H1 (cell line): ENCODE data around the gene SLC16A2. TPM values are rescaled to one million over a fixed set of nuclear protein-coding genes. Genes with fewer than 3 reads are reported as not detected.

Experiments
- CTCF ChIA-PET: fragments of 300-600 bp; sonication (Branson Sonifier 250); formaldehyde crosslinking; loops from one replicate; lab custom pipeline; 2021; ENCODE audit not compliant: partially characterized antibody; lab: Charles Lee
- POLR2A ChIA-PET: fragments of 300-600 bp; sonication (Branson Sonifier 250); formaldehyde crosslinking; loops from one replicate; lab custom pipeline; 2021; ENCODE audit warnings: inconsistent platforms; ENCODE audit not compliant: partially characterized antibody; lab: Charles Lee
- DNase-seq, 2 experiments: peaks; one replicate each; pipeline versions ENCODE4 v3.0.0 to v3.0.0-alpha.2; 2010 to 2022; ENCODE audit warnings: low spot score in 2 of 2, low read depth in 1 of 2, mixed read lengths in 1 of 2
- FAIRE-seq: peaks from 2 replicates; lab custom pipeline; 2011; peaks lifted over from hg19 to GRCh38; lab: Jason Lieb, UNC
- H2AFZ ChIP-seq: 2 replicates; pipeline ENCODE4 v1.8.1; 2012; ENCODE audit warnings: low read length, inconsistent platforms
- H2AK5ac ChIP-seq: 2 replicates; pipeline ENCODE4 v1.6.1; 2013; ENCODE audit warnings: low read depth, low read length
- H2BK120ac ChIP-seq: replicated peaks from 2 replicates; pipeline ENCODE3; 2013; ENCODE audit warnings: low read depth, low read length, inconsistent platforms
- H2BK12ac ChIP-seq: 2 replicates; pipeline ENCODE4 v1.6.1; 2013; ENCODE audit warnings: low read depth, low read length
- H2BK15ac ChIP-seq: 2 replicates; pipeline ENCODE4 v1.6.1; 2013; ENCODE audit warnings: low read length
- H2BK20ac ChIP-seq: 2 replicates; pipeline ENCODE4 v1.6.1; 2013; ENCODE audit warnings: low read length
- H2BK5ac ChIP-seq: 2 replicates; pipeline ENCODE4 v1.6.1; 2013; ENCODE audit warnings: low read depth, low read length
- H3K14ac ChIP-seq: 2 replicates; pipeline ENCODE4 v1.6.1; 2013; ENCODE audit warnings: inconsistent platforms; ENCODE audit not compliant: insufficient read length
- H3K18ac ChIP-seq: 2 replicates; pipeline ENCODE4 v1.6.1; 2013; ENCODE audit warnings: low read length; ENCODE audit errors: extremely low read depth
- H3K23ac ChIP-seq: 2 replicates; pipeline ENCODE4 v1.6.1; 2013; ENCODE audit warnings: inconsistent platforms; ENCODE audit not compliant: insufficient read length
- H3K23me2 ChIP-seq: 2 replicates; pipeline ENCODE4 v1.6.1; 2013; ENCODE audit warnings: low read depth, low read length
- H3K27ac ChIP-seq: 2 replicates; pipeline ENCODE4 v1.6.1; 2011; ENCODE audit warnings: low read depth, low read length, inconsistent platforms
- H3K27me3 ChIP-seq, 4 experiments: replicated peaks in 1 of 4; 1 replicate in 1 of 4; 2 replicates in 3 of 4; pipeline versions ENCODE4 v1.6.1 to v1.8.1; 2011 to 2013; ENCODE audit warnings: low read length in 3 of 4, mild to moderate bottlenecking in 3 of 4, inconsistent platforms in 2 of 4, mixed read lengths in 2 of 4, moderate library complexity in 1 of 4; ENCODE audit not compliant: control insufficient read depth in 3 of 4, insufficient read depth in 3 of 4; ENCODE audit errors: extremely low read depth in 1 of 4
- H3K36me3 ChIP-seq, 4 experiments: 2 replicates each; pipeline versions ENCODE4 v1.6.1 to v1.8.1; 2011 to 2013; ENCODE audit warnings: mild to moderate bottlenecking in 4 of 4, low read length in 3 of 4, moderate library complexity in 2 of 4, control low read depth in 1 of 4, inconsistent platforms in 1 of 4; ENCODE audit not compliant: insufficient read depth in 4 of 4, control insufficient read depth in 2 of 4
- H3K4ac ChIP-seq: replicated peaks from 2 replicates; pipeline ENCODE3; 2013; ENCODE audit warnings: low read length, low read depth, mixed read lengths, inconsistent platforms; ENCODE audit not compliant: insufficient read length
- H3K4me1 ChIP-seq, 4 experiments: replicated peaks in 1 of 4; 1 replicate in 1 of 4; 2 replicates in 3 of 4; pipeline versions ENCODE4 v1.6.1 to v1.8.1; 2011 to 2013; ENCODE audit warnings: low read length in 3 of 4, inconsistent platforms in 2 of 4, mixed read lengths in 1 of 4; ENCODE audit not compliant: insufficient read depth in 4 of 4, control insufficient read depth in 3 of 4
- H3K4me2 ChIP-seq, 2 experiments: 2 replicates each; pipeline versions ENCODE4 v1.6.1 to v1.8.1; 2011 to 2013; ENCODE audit warnings: low read depth in 2 of 2, low read length in 2 of 2, control low read depth in 1 of 2, inconsistent platforms in 1 of 2, mild to moderate bottlenecking in 1 of 2; ENCODE audit not compliant: insufficient read depth in 1 of 2
- H3K4me3 ChIP-seq, 4 experiments: fragments of 200-600, 300-600 bp in 1 of 4; sonication (generic), shearing (Covaris generic), sonication (Bioruptor Twin) in 1 of 4; 2 replicates each; pipeline versions ENCODE4 v1.5.1 to v1.8.1; 2011 to 2016; ENCODE audit warnings: low read length in 4 of 4, low read depth in 3 of 4, control low read depth in 2 of 4, inconsistent platforms in 2 of 4, mild to moderate bottlenecking in 2 of 4, mixed read lengths in 1 of 4, moderate library complexity in 1 of 4; ENCODE audit not compliant: insufficient read depth in 2 of 4; ENCODE audit errors: extremely low read depth in 1 of 4
- H3K56ac ChIP-seq: replicated peaks from 2 replicates; pipeline ENCODE3; 2013; ENCODE audit warnings: low read depth, mild to moderate bottlenecking, mixed read lengths, low read length, inconsistent platforms; ENCODE audit not compliant: insufficient read length
- H3K79me1 ChIP-seq: 2 replicates; pipeline ENCODE4 v1.6.1; 2013; ENCODE audit warnings: low read depth, low read length, control low read depth
- H3K79me2 ChIP-seq, 2 experiments: 2 replicates each; pipeline versions ENCODE4 v1.6.1 to v1.8.1; 2012 to 2013; ENCODE audit warnings: low read length in 2 of 2, mild to moderate bottlenecking in 2 of 2, inconsistent platforms in 1 of 2; ENCODE audit not compliant: insufficient read depth in 2 of 2, control insufficient read depth in 1 of 2
- H3K9ac ChIP-seq, 4 experiments: replicated peaks in 1 of 4; 1 replicate in 1 of 4; 2 replicates in 3 of 4; pipeline versions ENCODE4 v1.6.1 to v1.8.1; 2011 to 2013; ENCODE audit warnings: low read depth in 3 of 4, low read length in 3 of 4, control low read depth in 2 of 4, mild to moderate bottlenecking in 2 of 4, moderate library complexity in 2 of 4, inconsistent platforms in 1 of 4; ENCODE audit errors: extremely low read depth in 1 of 4
- H3K9me3 ChIP-seq, 2 experiments: 2 replicates each; pipeline versions ENCODE4 v1.6.1 to v1.8.1; 2012 to 2013; ENCODE audit warnings: mild to moderate bottlenecking in 2 of 2, moderate library complexity in 2 of 2, control low read depth in 1 of 2, inconsistent platforms in 1 of 2, low read depth in 1 of 2, low read length in 1 of 2, mixed read lengths in 1 of 2; ENCODE audit not compliant: insufficient read depth in 2 of 2
- H4K20me1 ChIP-seq, 2 experiments: replicated peaks in 1 of 2; 2 replicates each; pipeline versions ENCODE3 to v1.8.1; 2011 to 2013; ENCODE audit warnings: inconsistent platforms in 2 of 2, low read length in 2 of 2, mild to moderate bottlenecking in 1 of 2; ENCODE audit not compliant: insufficient read depth in 2 of 2, control insufficient read depth in 1 of 2
- H4K5ac ChIP-seq: 2 replicates; pipeline ENCODE4 v1.6.1; 2013; ENCODE audit warnings: low read length, low read depth, mixed read lengths, inconsistent platforms; ENCODE audit not compliant: insufficient read length
- H4K8ac ChIP-seq: 2 replicates; pipeline ENCODE4 v1.8.0; 2013; ENCODE audit warnings: mild to moderate bottlenecking, moderate library complexity, low read length, inconsistent platforms; ENCODE audit not compliant: insufficient read depth; ENCODE audit errors: extremely low read depth
- H4K91ac ChIP-seq: replicated peaks from 2 replicates; pipeline ENCODE3; 2013; ENCODE audit warnings: low read length, mixed read lengths, inconsistent platforms; ENCODE audit not compliant: insufficient read length
- CEBPB ChIP-seq: IDR thresholded peaks from 2 replicates; pipeline ENCODE4 v1.6.1; 2012; ENCODE audit warnings: low read depth, low read length
- FOSL1 ChIP-seq: IDR thresholded peaks from 2 replicates; pipeline ENCODE4 v1.6.1; 2011; ENCODE audit warnings: mild to moderate bottlenecking, low read depth, low read length, moderate library complexity; ENCODE audit not compliant: insufficient read depth
- JUND ChIP-seq: IDR thresholded peaks from 2 replicates; pipeline ENCODE4 v1.6.1; 2011; ENCODE audit warnings: mild to moderate bottlenecking, improper control_type of control experiment, low read length
- KDM4A ChIP-seq: IDR thresholded peaks from one replicate; pipeline ENCODE4 v1.7.1; 2012; ENCODE audit warnings: low read depth, mild to moderate bottlenecking, moderate library complexity, low read length, inconsistent platforms; ENCODE audit not compliant: severe bottlenecking
- KDM5A ChIP-seq: fragments of 200-600 bp; IDR thresholded peaks from 2 replicates; pipeline ENCODE4 v1.7.1; 2012; ENCODE audit warnings: mild to moderate bottlenecking, low read length, inconsistent platforms, mixed read lengths
- RFX5 ChIP-seq: IDR thresholded peaks from 2 replicates; pipeline ENCODE4 v1.6.1; 2011; ENCODE audit warnings: low read depth, low read length, improper control_type of control experiment, borderline replicate concordance
- RNF2 ChIP-seq: fragments of 200-900, 300-1000 bp; sonication (generic); IDR thresholded peaks from 2 replicates; pipeline ENCODE4 v1.7.1; 2016; ENCODE audit warnings: borderline replicate concordance, low read depth, mild to moderate bottlenecking, antibody characterized with exemption, low read length; ENCODE audit not compliant: poor library complexity, severe bottlenecking; ENCODE audit errors: missing control alignments
- SAP30 ChIP-seq: fragments of 300-600 bp; sonication (generic); IDR thresholded peaks from 2 replicates; pipeline ENCODE4 v1.7.1; 2012; ENCODE audit warnings: low read length, moderate library complexity, mild to moderate bottlenecking, inconsistent platforms; ENCODE audit not compliant: insufficient read depth, insufficient replicate concordance
- SIN3A ChIP-seq, 2 experiments: IDR thresholded peaks in 1 of 2; conservative IDR thresholded peaks in 1 of 2; 2 replicates each; pipeline ENCODE4 v1.6.1; 2011 to 2012; ENCODE audit warnings: low read length in 2 of 2, improper control_type of control experiment in 1 of 2, low read depth in 1 of 2, mild to moderate bottlenecking in 1 of 2
- SRF ChIP-seq: IDR thresholded peaks from 2 replicates; pipeline ENCODE4 v1.6.1; 2011; ENCODE audit warnings: mild to moderate bottlenecking, low read depth, low read length, moderate library complexity
- SUZ12 ChIP-seq: fragments of 200-600 bp; sonication (generic); IDR thresholded peaks from 2 replicates; pipeline ENCODE4 v1.6.1; 2012; ENCODE audit warnings: mild to moderate bottlenecking, inconsistent platforms, low read length, moderate library complexity, mixed read lengths
- TBP ChIP-seq: IDR thresholded peaks from 2 replicates; pipeline ENCODE4 v1.6.1; 2011; ENCODE audit warnings: low read depth, low read length, improper control_type of control experiment
- WGBS, 2 experiments: shearing (Covaris generic) in 1 of 2; methylation state at CpG; one replicate each; pipeline versions ENCODE4 v1.1.6 to v1.1.7; 2013 to 2015; ENCODE audit warnings: low lambda C conversion rate in 2 of 2, mixed read lengths in 2 of 2, inconsistent platforms in 1 of 2, low coverage in 1 of 2, missing lambda C conversion rate in 1 of 2; ENCODE audit not compliant: insufficient replicate concordance in 2 of 2, insufficient coverage in 1 of 2, insufficient read length in 1 of 2; ENCODE audit errors: extremely low coverage in 1 of 2, missing lambda C conversion rate in 1 of 2; 5-methylcytosine and 5-hydroxymethylcytosine counted together
- polyA plus RNA-seq, 7 experiments: library from polyadenylated mRNA; depleted of rRNA in 3 of 7; stranded (reverse) in 5 of 7; unstranded in 2 of 7; fragments of >200 nt in 5 of 7; fragments of 200-250 nt in 2 of 7; gene quantifications; 1 replicate in 5 of 7; 2 replicates in 1 of 7; 4 replicates in 1 of 7; pipeline versions ENCODE4 v1.2.1 to v1.2.3, GENCODE V29; 2011 to 2013; ENCODE audit warnings: missing spikeins in 2 of 7, mixed read lengths in 2 of 7
- total RNA-seq: library from RNA; stranded (reverse); fragmentation: NEBNext Ultra II Directional; extraction: Animal tissue kit (Norgen Biotek cat#: 25700); gene quantifications from 2 replicates; pipeline ENCODE4 v1.2.1, GENCODE V29; 2021
- TF ChIP-seq, protein P1 (sequence below): IDR thresholded peaks from 2 replicates; pipeline ENCODE4 v1.6.1; 2012; ENCODE audit warnings: inconsistent platforms

Gene SLC16A2
- total and polyA plus RNA-seq, 2 of the 8 experiments (the other 6 are each of a cell fraction or from before 2014, with no cell fraction given), result 24.4 to 32.2 TPM

DNA sequence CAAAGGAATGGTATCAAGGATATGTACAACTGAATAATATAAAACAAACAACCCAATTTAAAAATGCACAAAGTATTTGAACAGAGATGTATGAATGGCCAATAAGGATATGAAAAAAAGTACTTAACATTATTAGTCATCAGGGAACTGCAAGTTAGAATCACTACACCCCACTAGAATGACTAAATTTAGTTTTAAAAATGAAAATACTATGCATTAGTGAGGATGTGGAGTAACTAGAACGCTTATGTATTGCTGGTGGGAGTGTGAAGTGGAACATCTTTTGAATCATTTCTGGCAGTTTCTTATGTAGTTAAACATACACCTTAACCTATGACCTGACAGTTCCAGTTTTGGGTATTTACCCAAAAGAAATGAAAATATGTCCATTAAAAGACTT, 13.0 kb upstream of the SLC16A2 start:
- no peak overlapping the region for H2AK5ac ChIP-seq
- ChIA-PET CTCF (no interaction called here), POLR2A (no interaction called here)
- no peak overlapping the region for H3K18ac ChIP-seq
- WGBS, 2 experiments, result 92% methylated on average over 1 of the region's 1 CpG; no CpG with 5 or more reads in 1 of the 2 experiments
- H2BK12ac ChIP-seq, result no peak overlapping the region
- H2BK120ac ChIP-seq, result no peak overlapping the region
- no peaks in the 10 kb centered on the region for H3K79me1 ChIP-seq
- H3K27ac ChIP-seq, result no peak overlapping the region
- no peak overlapping the region for H3K9ac ChIP-seq
- no peak overlapping the region for H3K23ac ChIP-seq
- H3K4me1 ChIP-seq, result no peaks in the 10 kb centered on the region
- H3K36me3 ChIP-seq, result no peaks in the 10 kb centered on the region
- no peak overlapping the region for H2BK15ac ChIP-seq
- peaks cover 0 to 3% of the 10 kb centered on the region in 2 experiments; a peak in 1 of 4 replicates for H3K9me3 ChIP-seq
- H3K4me2 ChIP-seq, result no peak overlapping the region
- H3K23me2 ChIP-seq, result no peaks in the 10 kb centered on the region
- H2BK5ac ChIP-seq, result no peak overlapping the region
- H3K27me3 ChIP-seq, result no peaks in the 10 kb centered on the region
- no peaks in the 10 kb centered on the region for H4K20me1 ChIP-seq
- H3K4me3 ChIP-seq, result no peak overlapping the region
- no peak overlapping the region for H2BK20ac ChIP-seq
- H3K56ac ChIP-seq, result no peak overlapping the region
- no peak for DNase-seq
- no peak overlapping the region for H4K91ac ChIP-seq
- no peak overlapping the region for H4K8ac ChIP-seq
- no peak for FAIRE-seq
- no peak overlapping the region for H3K14ac ChIP-seq
- no peak overlapping the region for H2AFZ ChIP-seq
- no peak overlapping the region for H4K5ac ChIP-seq
- no peaks in the 10 kb centered on the region for H3K79me2 ChIP-seq
- TF ChIP-seq RFX5, result no peak
- TF ChIP-seq KDM5A, result no peak
- TF ChIP-seq SUZ12, result no peak
- TF ChIP-seq FOSL1, result no peak
- TF ChIP-seq TBP, result no peak
- no peak for TF ChIP-seq JUND
- TF ChIP-seq KDM4A, result no peak
- TF ChIP-seq CEBPB, result no peak
- no peak for TF ChIP-seq SIN3A (conservative IDR thresholded peaks at IDR 0.05 in 1 of 2, IDR thresholded peaks at IDR 0.05 in 1 of 2; ENCODE audit: low read depth in 1 of 2, low read length in 2 of 2)
- no peak for TF ChIP-seq SRF
- TF ChIP-seq, protein P1, sequence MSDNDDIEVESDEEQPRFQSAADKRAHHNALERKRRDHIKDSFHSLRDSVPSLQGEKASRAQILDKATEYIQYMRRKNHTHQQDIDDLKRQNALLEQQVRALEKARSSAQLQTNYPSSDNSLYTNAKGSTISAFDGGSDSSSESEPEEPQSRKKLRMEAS, result no peak
- no peak for TF ChIP-seq SAP30
- TF ChIP-seq RNF2, result no peak
- no peak overlapping the region for H3K4ac ChIP-seq
